Measurements from ENCODE around the gene ASB13. TPM values are rescaled to one million over a fixed set of nuclear protein-coding genes. Genes with fewer than 3 reads are reported as not detected.

The ASB13 gene
- total and polyA plus RNA-seq, 7 donors, result 13.2 to 52.0 (median 23.5) TPM

DNA sequence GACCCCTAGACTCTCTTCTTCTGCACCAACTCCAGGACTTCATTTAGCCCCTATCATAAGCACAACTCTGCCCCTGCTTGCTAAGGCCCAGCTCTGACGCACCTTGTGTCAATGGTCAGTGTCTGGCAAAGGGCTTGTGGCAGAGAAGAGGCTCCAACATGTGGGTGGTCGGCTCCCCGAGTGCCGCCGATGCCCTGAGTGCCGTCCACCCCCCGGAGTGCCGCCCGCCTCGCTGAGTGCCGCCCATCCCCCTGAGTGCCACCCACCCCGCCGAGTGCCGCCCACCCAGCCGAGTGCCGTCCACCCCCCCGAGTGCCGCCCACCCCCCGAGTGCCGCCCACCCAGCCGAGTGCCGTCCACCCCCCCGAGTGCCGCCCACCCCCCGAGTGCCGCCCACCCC lies 50.3 kb downstream of the ASB13 start:
- H3K36me3 ChIP-seq, result no peaks in the 10 kb centered on the region
- peaks cover 0 to 49% (median 39%) of the 10 kb centered on the region in 4 donors for H3K4me1 ChIP-seq
- H3K27ac ChIP-seq, result peak overlapping the region; percentile 57 to 70 (median 64)
- TF ChIP-seq EP300 (IDR thresholded peaks at IDR 0.05) (no peak), POLR2A (IDR thresholded peaks at IDR 0.05) (no peak), POLR2AphosphoS5 (IDR thresholded peaks at IDR 0.05) (no peak), CTCF (IDR thresholded peaks at IDR 0.05) (no peak)
- intact Hi-C loops (cut with DNase I), result no loop called here
- no peaks in the 10 kb centered on the region for H3K27me3 ChIP-seq
- WGBS, 2 donors, result 90 to 94% methylated on average over 26 of the region's 26 CpGs
- no peak overlapping the region for H3K4me3 ChIP-seq
- no peaks in the 10 kb centered on the region for H3K9me3 ChIP-seq
- no peak for DNase-seq

DNA sequence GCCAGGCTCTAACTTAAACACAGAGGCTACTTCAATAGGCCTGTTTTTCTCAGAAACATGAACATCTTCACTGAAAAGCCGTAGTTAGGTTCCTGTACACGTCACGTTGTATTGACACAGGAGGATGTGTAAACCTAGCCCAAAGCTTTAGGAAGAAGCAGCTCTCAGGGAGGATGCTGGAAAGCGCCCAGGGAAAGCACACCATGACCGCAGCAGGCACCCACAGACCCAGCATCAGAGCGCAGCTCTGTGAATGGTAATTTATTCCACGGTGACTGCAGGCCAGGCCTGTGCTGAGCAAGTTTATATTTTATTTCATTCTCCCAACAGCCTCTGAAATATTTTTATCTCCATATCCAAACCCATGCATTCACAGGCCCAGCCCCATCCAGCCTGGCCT lies 51.1 kb downstream of the ASB13 start:
- intact Hi-C loops (cut with DNase I), result no loop called here
- 80 to 87% methylated on average over 7 of the region's 7 CpGs for WGBS, 2 donors
- peak overlapping the region; percentile 57 to 70 (median 64) for H3K27ac ChIP-seq

DNA sequence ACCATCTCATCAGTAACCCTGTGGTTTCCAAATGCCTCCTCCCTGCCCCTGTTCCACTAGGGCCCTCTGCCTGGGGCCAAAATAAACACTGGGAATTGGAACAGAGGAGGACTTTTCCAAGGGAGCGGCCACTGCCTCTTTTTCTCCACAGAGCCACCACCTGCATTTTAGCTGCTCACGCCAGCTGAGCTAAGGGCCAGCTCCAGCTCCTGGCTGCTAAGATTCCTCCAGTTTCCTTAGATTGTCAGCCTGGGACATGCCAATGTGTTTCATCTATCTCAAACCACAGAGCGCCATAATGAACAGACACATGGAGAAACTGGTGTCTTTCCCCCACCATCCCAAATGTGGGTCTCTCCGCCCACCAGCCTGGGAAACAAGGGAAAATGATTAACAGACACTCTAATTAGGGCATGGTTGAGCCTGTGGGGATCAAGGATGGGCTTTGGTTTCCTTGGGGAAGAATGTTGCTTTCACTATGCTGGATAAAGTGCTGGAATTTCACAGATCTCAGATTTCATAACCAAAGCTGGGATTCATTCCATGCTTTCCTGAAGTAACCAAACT lies 52.2 kb downstream of the ASB13 start:
- peaks cover 0 to 44% (median 35%) of the 10 kb centered on the region in 4 donors for H3K4me1 ChIP-seq
- no peaks in the 10 kb centered on the region for H3K27me3 ChIP-seq
- TF ChIP-seq POLR2A (IDR thresholded peaks at IDR 0.05) (no peak), CTCF (IDR thresholded peaks at IDR 0.05) (no peak), EP300 (IDR thresholded peaks at IDR 0.05) (no peak), POLR2AphosphoS5 (IDR thresholded peaks at IDR 0.05) (no peak)
- no peak for DNase-seq
- H3K9me3 ChIP-seq, result no peaks in the 10 kb centered on the region
- H3K4me3 ChIP-seq, result no peak overlapping the region
- WGBS, 2 donors, result 49 to 73% methylated on average over 4 of the region's 4 CpGs
- peak overlapping the region in 3 of 4 donors; percentile 5 to 70 (median 61) for H3K27ac ChIP-seq
- no peaks in the 10 kb centered on the region for H3K36me3 ChIP-seq
- intact Hi-C loops (cut with DNase I), result no loop called here

More for the DNA sequence above, 51.1 kb downstream of the ASB13 start:
- H3K36me3 ChIP-seq, result no peaks in the 10 kb centered on the region
- no peak for DNase-seq
- no peaks in the 10 kb centered on the region for H3K27me3 ChIP-seq
- no peak overlapping the region for H3K4me3 ChIP-seq
- H3K4me1 ChIP-seq, result peaks cover 0 to 49% (median 39%) of the 10 kb centered on the region in 4 donors
- TF ChIP-seq POLR2AphosphoS5 (IDR thresholded peaks at IDR 0.05) (no peak), EP300 (IDR thresholded peaks at IDR 0.05) (no peak), CTCF (IDR thresholded peaks at IDR 0.05) (no peak), POLR2A (IDR thresholded peaks at IDR 0.05) (no peak)
- H3K9me3 ChIP-seq, result no peaks in the 10 kb centered on the region

GRCh38 chr10:5613481-5614154 lies 52.8 kb downstream of the ASB13 start:
- TF ChIP-seq POLR2AphosphoS5 (IDR thresholded peaks at IDR 0.05) (no peak), POLR2A (IDR thresholded peaks at IDR 0.05) (no peak), EP300 (IDR thresholded peaks at IDR 0.05) (no peak), CTCF (IDR thresholded peaks at IDR 0.05) (no peak)
- intact Hi-C loops (cut with DNase I), result no loop called here
- WGBS, 2 donors, result 77 to 89% methylated on average over 13 of the region's 13 CpGs
- no peaks in the 10 kb centered on the region for H3K27me3 ChIP-seq
- peaks cover 0 to 37% (median 30%) of the 10 kb centered on the region in 4 donors for H3K4me1 ChIP-seq
- no peaks in the 10 kb centered on the region for H3K9me3 ChIP-seq
- no peaks in the 10 kb centered on the region for H3K36me3 ChIP-seq
- H3K4me3 ChIP-seq, result no peak overlapping the region
- DNase-seq, result no peak
- H3K27ac ChIP-seq, result peak overlapping the region in 2 of 4 donors; percentile 61 to 70

Measured in sigmoid colon (tissue), 7 donors.